ENCODE measurements around the gene ASTN2. TPM values are rescaled to one million over a fixed set of nuclear protein-coding genes. Genes with fewer than 3 reads are reported as not detected.

Gene ASTN2
- total and polyA plus RNA-seq, 9 of the 15 experiments (the other 6 are each of a cell fraction or from before 2014, with no cell fraction given) = 0.56 to 3.5 (median 1.9) TPM

GRCh38 chr9:117044241-117044640 is 370.6 kb downstream of the ASTN2 start:
- H3K9ac ChIP-seq (ENCODE audit: insufficient read depth in 1 of 2, low read depth in 2 of 2, low read length in 2 of 2) = no peak overlapping the region
- FAIRE-seq (no peak), ATAC-seq (no peak), DNase-seq (ENCODE audit: extremely low read depth in 1 of 4, low spot score in 3 of 4) (no peak)
- POLR2A ChIA-PET = no interaction called here
- no peaks in the 10 kb centered on the region for H3K9me3 ChIP-seq (replicated peaks; ENCODE audit: control insufficient read depth, insufficient read depth, low read depth, low read length)
- no TSS peak for BruUV-seq (replicated peaks)
- TF ChIP-seq, protein P1, sequence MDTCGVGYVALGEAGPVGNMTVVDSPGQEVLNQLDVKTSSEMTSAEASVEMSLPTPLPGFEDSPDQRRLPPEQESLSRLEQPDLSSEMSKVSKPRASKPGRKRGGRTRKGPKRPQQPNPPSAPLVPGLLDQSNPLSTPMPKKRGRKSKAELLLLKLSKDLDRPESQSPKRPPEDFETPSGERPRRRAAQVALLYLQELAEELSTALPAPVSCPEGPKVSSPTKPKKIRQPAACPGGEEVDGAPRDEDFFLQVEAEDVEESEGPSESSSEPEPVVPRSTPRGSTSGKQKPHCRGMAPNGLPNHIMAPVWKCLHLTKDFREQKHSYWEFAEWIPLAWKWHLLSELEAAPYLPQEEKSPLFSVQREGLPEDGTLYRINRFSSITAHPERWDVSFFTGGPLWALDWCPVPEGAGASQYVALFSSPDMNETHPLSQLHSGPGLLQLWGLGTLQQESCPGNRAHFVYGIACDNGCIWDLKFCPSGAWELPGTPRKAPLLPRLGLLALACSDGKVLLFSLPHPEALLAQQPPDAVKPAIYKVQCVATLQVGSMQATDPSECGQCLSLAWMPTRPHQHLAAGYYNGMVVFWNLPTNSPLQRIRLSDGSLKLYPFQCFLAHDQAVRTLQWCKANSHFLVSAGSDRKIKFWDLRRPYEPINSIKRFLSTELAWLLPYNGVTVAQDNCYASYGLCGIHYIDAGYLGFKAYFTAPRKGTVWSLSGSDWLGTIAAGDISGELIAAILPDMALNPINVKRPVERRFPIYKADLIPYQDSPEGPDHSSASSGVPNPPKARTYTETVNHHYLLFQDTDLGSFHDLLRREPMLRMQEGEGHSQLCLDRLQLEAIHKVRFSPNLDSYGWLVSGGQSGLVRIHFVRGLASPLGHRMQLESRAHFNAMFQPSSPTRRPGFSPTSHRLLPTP (IDR thresholded peaks at IDR 0.05; ENCODE audit: borderline replicate concordance, extremely low read depth, insufficient read length) = no peak
- TF ChIP-seq RFX1 (IDR thresholded peaks at IDR 0.05) = peak; percentile 55
- H3K36me3 ChIP-seq (ENCODE audit: control insufficient read depth, insufficient read depth, low read length) = no peaks in the 10 kb centered on the region
- H3K4me3 ChIP-seq = no peak overlapping the region
- H3K27me3 ChIP-seq (ENCODE audit: control insufficient read depth in 2 of 2, insufficient read depth in 2 of 2, low read length in 2 of 2) = no peaks in the 10 kb centered on the region
- no peaks in the 10 kb centered on the region for H3K9me1 ChIP-seq (ENCODE audit: control insufficient read depth, insufficient read depth, low read length)
- in situ Hi-C loops (cut with MboI) (no loop called here), intact Hi-C loops (cut with micrococcal nuclease) (no loop called here)
- CTCF ChIA-PET (ENCODE audit: low intra/inter-chr PET ratio) = no interaction called here
- H4K20me1 ChIP-seq (replicated peaks; ENCODE audit: control insufficient read depth, insufficient read depth, low read length) = no peaks in the 10 kb centered on the region
- H2AFZ ChIP-seq (ENCODE audit: low read depth, low read length) = no peak overlapping the region
- no peak overlapping the region for H3K4me2 ChIP-seq (ENCODE audit: insufficient read depth, low read length)
- no peaks in the 10 kb centered on the region for H3K79me2 ChIP-seq (ENCODE audit: control insufficient read depth, insufficient read depth, low read length)
- WGBS (ENCODE audit: insufficient coverage, low coverage, missing lambda C conversion rate) = 0% methylated on average over 4 of the region's 4 CpGs
- no peaks in the 10 kb centered on the region for H3K4me1 ChIP-seq (replicated peaks in 1 of 2; ENCODE audit: control insufficient read depth in 2 of 2, insufficient read depth in 2 of 2, low read length in 2 of 2)
- no peak overlapping the region for H3K27ac ChIP-seq (ENCODE audit: extremely low read depth, low read depth, low read length)

- no peak overlapping the region for H3K4me3 ChIP-seq
- no peaks in the 10 kb centered on the region for H3K9me1 ChIP-seq (ENCODE audit: control insufficient read depth, insufficient read depth, low read length)
- no peak overlapping the region for H2AFZ ChIP-seq (ENCODE audit: low read depth, low read length)
- CTCF ChIA-PET (ENCODE audit: low intra/inter-chr PET ratio) = no interaction called here
- no peak overlapping the region for H3K27ac ChIP-seq (ENCODE audit: extremely low read depth, low read depth, low read length)
- in situ Hi-C loops (cut with MboI) (no loop called here), intact Hi-C loops (cut with micrococcal nuclease) (no loop called here)
- no peak for TF ChIP-seq SMAD4 (CRISPR knock-in tag; conservative IDR thresholded peaks at IDR 0.05)
- no peak for TF ChIP-seq KLF16 (IDR thresholded peaks at IDR 0.05)
- TF ChIP-seq GATA2 (CRISPR knock-in tag; IDR thresholded peaks at IDR 0.05) = no peak
- H3K9ac ChIP-seq (ENCODE audit: insufficient read depth in 1 of 2, low read depth in 2 of 2, low read length in 2 of 2) = no peak overlapping the region
- H3K4me1 ChIP-seq (replicated peaks in 1 of 2; ENCODE audit: control insufficient read depth in 2 of 2, insufficient read depth in 2 of 2, low read length in 2 of 2) = no peaks in the 10 kb centered on the region
- POLR2A ChIA-PET = no interaction called here
- H3K9me3 ChIP-seq (replicated peaks; ENCODE audit: control insufficient read depth, insufficient read depth, low read depth, low read length) = no peaks in the 10 kb centered on the region
- H3K27me3 ChIP-seq (ENCODE audit: control insufficient read depth in 2 of 2, insufficient read depth in 2 of 2, low read length in 2 of 2) = no peaks in the 10 kb centered on the region
- H3K36me3 ChIP-seq (ENCODE audit: control insufficient read depth, insufficient read depth, low read length) = no peaks in the 10 kb centered on the region
- no peak for FAIRE-seq
- no peaks in the 10 kb centered on the region for H3K79me2 ChIP-seq (ENCODE audit: control insufficient read depth, insufficient read depth, low read length)
- no peak for DNase-seq (ENCODE audit: extremely low read depth in 1 of 4, low spot score in 3 of 4)
- no peak overlapping the region for H3K4me2 ChIP-seq (ENCODE audit: insufficient read depth, low read length)
- H4K20me1 ChIP-seq (replicated peaks; ENCODE audit: control insufficient read depth, insufficient read depth, low read length) = no peaks in the 10 kb centered on the region
- no TSS peak for BruUV-seq (replicated peaks)
- WGBS (ENCODE audit: insufficient coverage, low coverage, missing lambda C conversion rate) = 0% methylated on average over 1 of the region's 1 CpG
- ATAC-seq = no peak
These were observed 371.7 kb downstream of the ASTN2 start for GRCh38 chr9:117043159-117043558.

All from K562 (cell line).